Astrocyte of the cerebellum (primary cell): ENCODE data around the gene CCDC86.
"Not testable (repeated sequence)": the region's sequence is repeated elsewhere in the genome, so short reads cannot be mapped to it uniquely, and the experiment has no call there.

Source experiments
- DNase-seq: peaks from one replicate; pipeline ENCODE4 v3.0.0-alpha.2; 2011; ENCODE audit warnings: low read depth
- H3K4me3 ChIP-seq: 2 replicates; pipeline ENCODE4 v1.5.1; 2011; ENCODE audit warnings: mild to moderate bottlenecking, low read depth, low read length, moderate library complexity
- in situ Hi-C: cut with HindIII; loops from 2 replicates; pipeline ENCODE4 v1.10.0; 2017; ENCODE audit warnings: low sequenced_read_pairs
- TF ChIP-seq, protein P1 (sequence below): IDR thresholded peaks from 2 replicates; pipeline ENCODE4 v1.5.1; 2012; ENCODE audit warnings: low read length, low read depth, moderate library complexity, mild to moderate bottlenecking; ENCODE audit errors: missing control alignments

CCDC86 gene

DNA sequence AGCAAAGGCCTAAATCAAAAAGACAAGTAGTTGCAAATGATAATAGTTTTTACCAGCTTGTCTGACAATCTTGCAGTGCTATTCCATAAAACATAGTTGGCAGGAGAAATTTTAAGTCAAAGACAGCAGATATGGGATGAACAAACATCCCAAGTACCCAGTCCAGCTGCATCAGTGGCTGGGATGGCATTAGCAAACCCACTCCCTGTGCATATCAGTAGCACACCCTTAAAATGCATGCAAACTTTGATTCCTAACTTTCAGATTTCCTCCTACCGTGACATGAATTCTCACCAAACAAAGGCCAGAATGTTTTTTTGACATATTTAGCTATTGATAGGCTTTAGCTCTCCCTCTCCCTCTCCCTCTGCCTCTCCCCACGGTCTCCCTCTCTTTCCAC lies 27.8 kb upstream of the CCDC86 start:
- H3K4me3 ChIP-seq, result no peak overlapping the region
- in situ Hi-C loops, result no loop called here
- TF ChIP-seq, protein P1, sequence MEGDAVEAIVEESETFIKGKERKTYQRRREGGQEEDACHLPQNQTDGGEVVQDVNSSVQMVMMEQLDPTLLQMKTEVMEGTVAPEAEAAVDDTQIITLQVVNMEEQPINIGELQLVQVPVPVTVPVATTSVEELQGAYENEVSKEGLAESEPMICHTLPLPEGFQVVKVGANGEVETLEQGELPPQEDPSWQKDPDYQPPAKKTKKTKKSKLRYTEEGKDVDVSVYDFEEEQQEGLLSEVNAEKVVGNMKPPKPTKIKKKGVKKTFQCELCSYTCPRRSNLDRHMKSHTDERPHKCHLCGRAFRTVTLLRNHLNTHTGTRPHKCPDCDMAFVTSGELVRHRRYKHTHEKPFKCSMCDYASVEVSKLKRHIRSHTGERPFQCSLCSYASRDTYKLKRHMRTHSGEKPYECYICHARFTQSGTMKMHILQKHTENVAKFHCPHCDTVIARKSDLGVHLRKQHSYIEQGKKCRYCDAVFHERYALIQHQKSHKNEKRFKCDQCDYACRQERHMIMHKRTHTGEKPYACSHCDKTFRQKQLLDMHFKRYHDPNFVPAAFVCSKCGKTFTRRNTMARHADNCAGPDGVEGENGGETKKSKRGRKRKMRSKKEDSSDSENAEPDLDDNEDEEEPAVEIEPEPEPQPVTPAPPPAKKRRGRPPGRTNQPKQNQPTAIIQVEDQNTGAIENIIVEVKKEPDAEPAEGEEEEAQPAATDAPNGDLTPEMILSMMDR, result no peak
- DNase-seq, result no peak

- TF ChIP-seq, protein P1, result no peak
- in situ Hi-C loops, result no loop called here
- DNase-seq, result no peak
- no peak overlapping the region for H3K4me3 ChIP-seq
These were observed 25.2 kb upstream of the CCDC86 start for GRCh38 chr11:60816590-60817157.

DNA sequence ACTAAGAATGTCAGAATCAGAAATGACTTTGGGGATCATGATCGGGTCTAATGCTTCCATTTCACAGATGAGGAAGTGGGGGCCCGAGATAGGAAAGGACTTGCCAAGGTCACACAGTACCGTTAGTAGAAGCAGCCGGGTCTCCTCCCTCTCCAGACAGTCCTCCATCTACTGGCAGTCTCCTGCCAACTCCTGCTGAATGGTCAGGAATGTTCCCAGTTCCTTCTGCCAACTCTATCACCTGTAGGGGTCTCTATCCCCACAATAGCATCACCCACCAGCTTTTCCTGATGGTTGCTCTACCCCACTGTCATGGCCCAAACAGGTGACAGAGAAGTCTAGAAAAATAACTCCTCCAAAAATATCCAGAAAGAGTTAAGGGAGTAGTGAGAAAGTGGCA lies 23.9 kb upstream of the CCDC86 start:
- in situ Hi-C loops, result no loop called here
- TF ChIP-seq, protein P1, result no peak
- H3K4me3 ChIP-seq, result no peak overlapping the region
- DNase-seq, result no peak

DNA sequence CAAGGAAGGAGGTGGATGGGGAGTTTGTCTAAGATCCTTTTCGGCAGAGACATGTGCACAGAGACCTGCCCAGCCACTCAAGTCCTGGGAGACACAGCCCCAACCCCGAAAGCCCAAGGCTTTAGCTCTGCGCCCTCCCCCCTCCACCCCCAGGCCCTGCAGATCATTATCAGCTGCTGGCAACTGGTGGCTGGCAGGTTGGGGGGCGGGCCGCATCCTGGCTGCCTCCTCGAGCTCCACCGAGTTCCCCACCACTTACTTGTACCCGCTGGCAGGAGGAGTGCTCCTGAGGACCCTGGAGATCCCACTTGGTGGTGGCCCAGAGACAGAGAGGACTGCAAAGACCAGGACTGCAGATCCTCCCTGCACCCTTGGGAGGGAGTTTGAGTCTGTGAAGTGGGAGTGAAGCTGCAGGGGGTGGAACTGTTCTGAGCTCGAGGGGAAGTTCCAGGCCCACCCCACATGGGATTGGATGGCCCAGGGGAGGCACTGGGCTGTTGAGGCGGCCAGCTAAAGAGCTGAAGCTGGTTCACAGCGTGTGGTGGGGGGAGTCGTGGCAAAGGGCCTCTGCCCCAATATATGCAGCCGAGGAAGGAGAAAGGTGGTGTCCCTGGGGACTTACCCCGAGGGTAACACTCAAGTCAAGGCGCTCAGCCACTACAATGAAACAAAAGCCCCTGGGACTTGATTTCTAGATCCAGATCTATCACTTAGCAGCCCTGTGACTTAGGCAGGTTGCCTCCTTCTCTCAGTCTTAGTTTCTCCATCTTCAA lies 19.9 kb upstream of the CCDC86 start:
- no peak overlapping the region for H3K4me3 ChIP-seq
- TF ChIP-seq, protein P1, result no peak
- in situ Hi-C loops, result loop anchor here (5.0 kb wide), 1 partner anchor 45 kb away; the partner anchor contains the start of gene ZP1
- no peak for DNase-seq

DNA sequence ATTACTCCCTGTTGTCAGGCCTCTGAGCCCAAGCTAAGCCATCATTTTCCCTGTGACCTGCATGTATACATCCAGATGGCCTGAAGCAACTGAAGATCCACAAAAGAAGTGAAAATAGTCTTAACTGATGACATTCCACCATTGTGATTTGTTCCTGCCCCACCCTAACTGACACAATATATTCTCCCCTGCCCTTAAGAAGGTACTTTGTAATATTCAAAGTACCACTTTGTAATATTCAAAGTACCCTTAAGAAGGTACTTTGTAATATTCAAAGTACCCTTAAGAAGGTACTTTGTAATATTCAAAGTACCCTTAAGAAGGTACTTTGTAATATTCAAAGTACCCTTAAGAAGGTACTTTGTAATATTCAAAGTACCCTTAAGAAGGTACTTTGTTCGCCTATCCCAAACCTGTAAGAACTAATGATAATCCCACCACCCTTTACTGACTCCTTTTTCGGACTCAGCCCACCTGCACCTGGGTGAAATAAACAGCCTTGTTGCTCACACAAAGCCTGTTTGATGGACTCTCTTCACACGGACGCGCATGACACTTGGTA lies 18.1 kb upstream of the CCDC86 start:
- in situ Hi-C loops, result loop anchor here (5.0 kb wide), 1 partner anchor 43 kb away; the partner anchor contains the start of gene ZP1
- not testable (repeated sequence) for DNase-seq, H3K4me3 ChIP-seq

GRCh38 chr11:60825118-60825517 lies 16.8 kb upstream of the CCDC86 start:
- TF ChIP-seq, protein P1, result no peak
- in situ Hi-C loops, result loop anchor here (5.0 kb wide), 2 partner anchors 48 to 92 kb away; no protein-coding TSS in a partner anchor

GRCh38 chr11:60825790-60826189 lies 16.1 kb upstream of the CCDC86 start:
- DNase-seq, result no peak
- no peak overlapping the region for H3K4me3 ChIP-seq
- TF ChIP-seq, protein P1, result no peak
- in situ Hi-C loops, result loop anchor here (5.0 kb wide), 2 partner anchors 48 to 92 kb away; no protein-coding TSS in a partner anchor

More at GRCh38 chr11:60825118-60825517, 16.8 kb upstream of the CCDC86 start:
- H3K4me3 ChIP-seq, result no peak overlapping the region
- DNase-seq, result no peak
